K562 (cell line): Measurements from ENCODE around the gene PPP1R3C. TPM values are rescaled to one million over a fixed set of nuclear protein-coding genes. Genes with fewer than 3 reads are reported as not detected.
A peak's percentile ranks its signal among the peaks of the same experiment; 100 is the strongest.

ENCODE experiments used
- ATAC-seq: fragments of 200-7000 bp; cut with Tn5 transposase; 3 replicates; pipeline ENCODE4 v1.9.1; 2020; ENCODE audit warnings: moderate library complexity
- BruUV-seq: library from RNA; stranded (reverse); fragments of 400-500 nt; replicated peaks from 2 replicates; lab custom pipeline; 2021; lab: Mats Ljungman, UMichigan
- CTCF ChIA-PET: fragments of 300-600 bp; formaldehyde crosslinking; extraction: SDS; loops from one replicate; lab custom pipeline; 2021; ENCODE audit warnings: low intra/inter-chr PET ratio; lab: Yijun Ruan, JAX
- POLR2A ChIA-PET: fragments of 300-600, 350-650 bp; sonication (Branson Sonifier 250); formaldehyde crosslinking; extraction: SDS; loops from one replicate; lab custom pipeline; 2021; ENCODE audit warnings: antibody characterized with exemption, inconsistent platforms; lab: Yijun Ruan, JAX
- DNase-seq, 4 experiments: peaks; one replicate each; pipeline versions ENCODE4 v3.0.0 to v3.0.0-alpha.2; 2011 to 2018; ENCODE audit warnings: low spot score in 3 of 4, mixed read lengths in 3 of 4; ENCODE audit errors: extremely low read depth in 1 of 4
- FAIRE-seq: peaks from 2 replicates; lab custom pipeline; 2011; peaks lifted over from hg19 to GRCh38; lab: Jason Lieb, UNC
- H2AFZ ChIP-seq: 2 replicates; pipeline ENCODE4 v1.6.0; 2011; ENCODE audit warnings: low read depth, low read length, control low read depth, inconsistent platforms
- H3K27ac ChIP-seq: fragments of 200-600 bp; 3 replicates; pipeline ENCODE4 v1.8.0; 2011; ENCODE audit warnings: low read depth, mild to moderate bottlenecking, control low read depth, inconsistent platforms, low read length, moderate library complexity, mixed read lengths; ENCODE audit errors: extremely low read depth
- H3K27me3 ChIP-seq, 2 experiments: fragments of 300-600 bp in 1 of 2; 2 replicates in 1 of 2; 3 replicates in 1 of 2; pipeline versions ENCODE4 v1.6.0 to v1.8.0; 2011; ENCODE audit warnings: inconsistent platforms in 2 of 2, low read length in 2 of 2, mild to moderate bottlenecking in 1 of 2, mixed read lengths in 1 of 2, moderate library complexity in 1 of 2; ENCODE audit not compliant: control insufficient read depth in 2 of 2, insufficient read depth in 2 of 2
- H3K36me3 ChIP-seq: fragments of 300-600 bp; 3 replicates; pipeline ENCODE4 v1.8.0; 2011; ENCODE audit warnings: mild to moderate bottlenecking, low read length, inconsistent platforms; ENCODE audit not compliant: control insufficient read depth, insufficient read depth
- H3K4me1 ChIP-seq, 2 experiments: fragments of 200-600 bp in 1 of 2; replicated peaks in 1 of 2; 2 replicates in 1 of 2; 3 replicates in 1 of 2; pipeline versions ENCODE4 v1.5.1 to v1.8.0; 2011; ENCODE audit warnings: inconsistent platforms in 2 of 2, low read length in 2 of 2, mild to moderate bottlenecking in 1 of 2, mixed read lengths in 1 of 2, moderate library complexity in 1 of 2; ENCODE audit not compliant: control insufficient read depth in 2 of 2, insufficient read depth in 2 of 2
- H3K4me2 ChIP-seq: 2 replicates; pipeline ENCODE4 v1.6.1; 2011; ENCODE audit warnings: low read length, control low read depth, inconsistent platforms, mixed read lengths; ENCODE audit not compliant: insufficient read depth
- H3K4me3 ChIP-seq: fragments of 200-600 bp; sonication (generic), shearing (Covaris generic); 2 replicates; pipeline ENCODE4 v1.5.1; 2016; ENCODE audit warnings: control low read depth, inconsistent platforms
- H3K79me2 ChIP-seq: fragments of 200-600 bp; 3 replicates; pipeline ENCODE4 v1.8.0; 2011; ENCODE audit warnings: low read length, inconsistent platforms; ENCODE audit not compliant: control insufficient read depth, insufficient read depth
- H3K9ac ChIP-seq, 2 experiments: 2 replicates each; pipeline versions ENCODE4 v1.6.0 to v1.6.1; 2011; ENCODE audit warnings: low read depth in 2 of 2, low read length in 2 of 2, control low read depth in 1 of 2, inconsistent platforms in 1 of 2, mild to moderate bottlenecking in 1 of 2, mixed read lengths in 1 of 2; ENCODE audit not compliant: insufficient read depth in 1 of 2
- H3K9me1 ChIP-seq: one replicate; pipeline ENCODE4 v1.6.0; 2011; ENCODE audit warnings: inconsistent platforms, mild to moderate bottlenecking, low read length, moderate library complexity; ENCODE audit not compliant: control insufficient read depth, insufficient read depth
- H3K9me3 ChIP-seq: replicated peaks from 2 replicates; pipeline ENCODE4 v1.5.1; 2011; ENCODE audit warnings: low read depth, low read length, inconsistent platforms; ENCODE audit not compliant: control insufficient read depth, insufficient read depth
- H4K20me1 ChIP-seq: replicated peaks from 2 replicates; pipeline ENCODE4 v1.6.1; 2011; ENCODE audit warnings: low read length, inconsistent platforms, mixed read lengths; ENCODE audit not compliant: control insufficient read depth, insufficient read depth
- CTCF ChIP-seq, 3 experiments: IDR thresholded peaks in 2 of 3; conservative IDR thresholded peaks in 1 of 3; 2 replicates each; pipeline ENCODE4 v1.5.1; 2011 to 2012; ENCODE audit warnings: low read length in 3 of 3, mild to moderate bottlenecking in 3 of 3, control low read depth in 2 of 3, improper control_type of control experiment in 1 of 3, inconsistent platforms in 1 of 3, low read depth in 1 of 3, mixed read lengths in 1 of 3, moderate library complexity in 1 of 3; ENCODE audit not compliant: insufficient read depth in 2 of 3
- KLF13 ChIP-seq: fragments of 450-650 bp; IDR thresholded peaks from 2 replicates; pipeline ENCODE4 v1.6.1; 2016; ENCODE audit warnings: missing genetic modification characterization, low read depth, mild to moderate bottlenecking, missing compliant biosample characterization, moderate library complexity, borderline replicate concordance
- NR0B1 ChIP-seq: fragments of 450-650 bp; IDR thresholded peaks from one replicate; pipeline ENCODE4 v1.6.1; 2018; ENCODE audit warnings: mild to moderate bottlenecking, moderate library complexity; ENCODE audit not compliant: partially characterized antibody
- PCBP1 ChIP-seq: fragments of 200-400 bp; formaldehyde crosslinking; IDR thresholded peaks from 2 replicates; pipeline ENCODE4 v1.6.1; 2018; ENCODE audit warnings: mild to moderate bottlenecking, low read depth, low read length; ENCODE audit not compliant: poor library complexity, severe bottlenecking
- SPI1 ChIP-seq: IDR thresholded peaks from 2 replicates; pipeline ENCODE4 v1.6.1; 2011; ENCODE audit warnings: low read depth, low read length, control low read depth, borderline replicate concordance
- ZZZ3 ChIP-seq: fragments of 450-650 bp; IDR thresholded peaks from 2 replicates; pipeline ENCODE4 v1.6.1; 2016; ENCODE audit warnings: antibody characterized with exemption, mild to moderate bottlenecking, moderate library complexity
- WGBS: fragments of 100-300 bp; shearing (Covaris generic); methylation state at CpG from one replicate; pipeline ENCODE4 v1.1.6; 2016; ENCODE audit warnings: low coverage, mixed read lengths; ENCODE audit not compliant: insufficient coverage; ENCODE audit errors: missing lambda C conversion rate; 5-methylcytosine and 5-hydroxymethylcytosine counted together
- in situ Hi-C: fragments of 300-500 bp; cut with MboI; formaldehyde crosslinking; loops from 4 replicates; pipeline ENCODE4 v1.15.0; 2018; ENCODE audit warnings: inconsistent platforms, mixed read lengths
- intact Hi-C: fragments of 100-400 bp; cut with micrococcal nuclease; formaldehyde crosslinking; loops from 2 replicates; pipeline ENCODE4 v1.14.2; 2022
- polyA plus RNA-seq, 8 experiments: library from polyadenylated mRNA; depleted of rRNA in 4 of 8; stranded (reverse) in 5 of 8; unstranded in 3 of 8; fragments of >200 nt; fragmentation: Nextera tagmentation in 2 of 8; fragmentation: Illumina TruSeq in 1 of 8; extraction: Ambion mirVana in 2 of 8; extraction: Trizol in 1 of 8; gene quantifications; 2 replicates each; pipeline versions ENCODE4 v1.2.1 to v1.2.3, GENCODE V29; 2011 to 2014; ENCODE audit warnings: inconsistent platforms in 1 of 8, missing spikeins in 1 of 8
- total RNA-seq, 7 experiments: library from RNA; depleted of rRNA in 6 of 7; stranded (reverse); fragments of >200 nt in 6 of 7; fragmentation: Illumina TruSeq in 2 of 7; extraction: Trizol in 2 of 7; gene quantifications; 2 replicates each; pipeline versions ENCODE4 v1.2.1 to v1.2.3, GENCODE V29; 2011 to 2021; ENCODE audit warnings: low replicate concordance in 1 of 7

PPP1R3C gene
- total and polyA plus RNA-seq, 9 of the 15 experiments (the other 6 are each of a cell fraction or from before 2014, with no cell fraction given) = 0.06 to 0.24 (median 0.12) TPM; not detected in 3

GRCh38 chr10:91643700-91644099 is 10.8 kb upstream of the PPP1R3C start (continued):
- no peak for TF ChIP-seq KLF13 (tag)
- TF ChIP-seq CTCF (IDR thresholded peaks at IDR 0.05 in 2 of 3, conservative IDR thresholded peaks at IDR 0.05 in 1 of 3; ENCODE audit: insufficient read depth in 2 of 3, low read depth in 1 of 3, low read length in 3 of 3) = peak in 2 of 3 experiments; percentile 16 to 30; a peak in 2 of 6 replicates
- no peak for TF ChIP-seq PCBP1
- TF ChIP-seq ZZZ3 = no peak

GRCh38 chr10:91642831-91643692 is 10.2 kb upstream of the PPP1R3C start:
- no peaks in the 10 kb centered on the region for H3K36me3 ChIP-seq
- ATAC-seq (no peak), DNase-seq (no peak), FAIRE-seq (no peak)
- no peak overlapping the region for H2AFZ ChIP-seq
- WGBS = 10% methylated on average over 2 of the region's 2 CpGs
- no peaks in the 10 kb centered on the region for H4K20me1 ChIP-seq
- H3K9me1 ChIP-seq = no peaks in the 10 kb centered on the region
- H3K4me1 ChIP-seq = no peaks in the 10 kb centered on the region
- no peak overlapping the region for H3K27ac ChIP-seq
- no peaks in the 10 kb centered on the region for H3K27me3 ChIP-seq
- no peak overlapping the region for H3K4me2 ChIP-seq
- no peaks in the 10 kb centered on the region for H3K79me2 ChIP-seq
- no peak overlapping the region for H3K9ac ChIP-seq
- intact Hi-C loops = loop anchor here (1.0 kb wide), 1 partner anchor 51 kb away; no protein-coding TSS in a partner anchor
- 0 out of 2 replicates have a peak, but pooled peaks cover 2% of the 10 kb centered on the region for H3K9me3 ChIP-seq
- TF ChIP-seq NR0B1 (no peak), SPI1 (peak; percentile 82)
- CTCF ChIA-PET = interaction anchor here (0.7 kb wide), 1 partner anchor 265 kb away, joined by 4 read pairs; no protein-coding TSS in a partner anchor
- BruUV-seq = no TSS peak
- POLR2A ChIA-PET = interaction anchor here (0.7 kb wide), 1 partner anchor 182 kb away, joined by 4 read pairs; no protein-coding TSS in a partner anchor
- H3K4me3 ChIP-seq = no peak overlapping the region
- in situ Hi-C loops = no loop called here
